Breast epithelium (tissue), 4 donors: ENCODE results near the gene VIT. TPM values are rescaled to one million over a fixed set of nuclear protein-coding genes. Genes with fewer than 3 reads are reported as not detected.

Experiments
- DNase-seq, 2 donors: peaks; one replicate each; pipeline ENCODE4 v3.0.0-alpha.2; 2019; ENCODE audit warnings: low spot score in 2 of 2
- H3K27ac ChIP-seq, 2 donors: fragments of 200-600 bp; sonication (generic) in 1 of 2; one replicate each; pipeline ENCODE4 v1.5.1; 2016 to 2019; ENCODE audit warnings: mild to moderate bottlenecking in 1 of 2
- H3K27me3 ChIP-seq, 2 donors: fragments of 200-600 bp; sonication (generic) in 1 of 2; one replicate each; pipeline versions ENCODE4 v1.5.1 to v1.6.0; 2017 to 2019; ENCODE audit warnings: control low read depth in 1 of 2, mild to moderate bottlenecking in 1 of 2
- H3K36me3 ChIP-seq: fragments of 200-600 bp; one replicate; pipeline ENCODE4 v1.5.1; 2019
- H3K4me1 ChIP-seq, 2 donors: fragments of 200-600 bp; sonication (generic); one replicate each; pipeline ENCODE4 v1.5.1; 2016 to 2019; ENCODE audit warnings: control low read depth in 1 of 2
- H3K4me3 ChIP-seq, 3 donors: fragments of 200-600 bp; sonication (generic); 1 replicate in 2 of 3; 2 replicates in 1 of 3; pipeline ENCODE4 v1.5.1; 2016 to 2019; ENCODE audit warnings: mild to moderate bottlenecking in 3 of 3, moderate library complexity in 2 of 3
- H3K9me3 ChIP-seq, 2 donors: fragments of 200-600 bp; sonication (generic) in 1 of 2; one replicate each; pipeline ENCODE4 v1.5.1; 2016 to 2019; ENCODE audit warnings: control low read depth in 1 of 2
- POLR2A ChIP-seq: fragments of 450-650 bp; IDR thresholded peaks from one replicate; pipeline ENCODE4 v1.6.1; 2016; ENCODE audit warnings: antibody characterized with exemption, mild to moderate bottlenecking, moderate library complexity
- POLR2AphosphoS5 ChIP-seq, 3 donors: sonication (generic); formaldehyde crosslinking; IDR thresholded peaks; one replicate each; pipeline ENCODE4 v1.6.1; 2017; ENCODE audit warnings: antibody characterized with exemption in 3 of 3
- intact Hi-C: fragments of 100-400 bp; cut with DNase I; formaldehyde crosslinking; loops from one replicate; pipeline ENCODE4 v1.15.1; 2023; ENCODE audit warnings: low total_unique reads
- total RNA-seq, 3 donors: library from RNA; depleted of rRNA; stranded (reverse); fragments of >200 nt; gene quantifications; one replicate each; pipeline ENCODE4 v1.1.0, GENCODE V29; 2016
- TF ChIP-seq, protein P1 (sequence below), 3 donors: fragments of 450-650 bp; IDR thresholded peaks; one replicate each; pipeline ENCODE4 v1.5.1; 2016 to 2017; ENCODE audit warnings: antibody characterized with exemption in 3 of 3, mild to moderate bottlenecking in 3 of 3, moderate library complexity in 3 of 3

VIT gene
- total RNA-seq, 3 donors from 2014 or later, result 7.9 to 136 (median 9.2) TPM

DNA sequence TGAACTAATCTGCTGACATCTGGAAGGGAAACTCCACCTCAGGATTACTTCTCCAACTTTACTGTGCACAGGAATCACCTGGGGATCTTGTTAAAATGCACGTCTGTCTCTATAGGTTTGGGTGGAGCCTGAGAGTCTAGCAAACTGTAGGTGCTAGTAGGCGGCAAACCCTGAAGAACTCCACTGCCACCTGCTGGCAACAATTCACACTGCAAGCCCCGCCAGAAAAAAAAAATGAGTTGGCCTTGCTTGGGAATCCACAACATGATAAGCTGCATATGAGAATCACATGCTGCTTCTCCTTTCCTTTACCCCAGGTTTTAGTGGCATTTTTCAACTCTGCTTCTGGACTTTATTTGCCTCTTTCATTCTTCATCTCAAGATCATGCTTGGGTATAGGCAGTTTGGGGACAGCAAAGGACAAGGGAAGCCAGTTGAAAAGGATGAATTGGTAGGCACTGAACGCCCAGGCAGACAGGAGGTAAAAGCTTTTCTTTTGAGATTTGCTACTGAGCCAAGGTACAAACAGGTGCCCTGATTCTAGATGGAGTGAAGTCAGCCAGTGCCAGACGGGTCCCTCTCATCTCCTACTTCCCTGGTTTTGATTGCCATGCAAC lies 88.8 kb downstream of the VIT start:
- Histone ChIP-seq H3K4me1 (no peaks in the 10 kb centered on the region), H3K4me3 (no peak overlapping the region), H3K36me3 (no peaks in the 10 kb centered on the region), H3K27ac (no peak overlapping the region), H3K27me3 (no peaks in the 10 kb centered on the region), H3K9me3 (no peaks in the 10 kb centered on the region)
- intact Hi-C loops, result no loop called here
- peak; percentile 26 to 63 for DNase-seq
- TF ChIP-seq POLR2A, result no peak
- TF ChIP-seq, protein P1, sequence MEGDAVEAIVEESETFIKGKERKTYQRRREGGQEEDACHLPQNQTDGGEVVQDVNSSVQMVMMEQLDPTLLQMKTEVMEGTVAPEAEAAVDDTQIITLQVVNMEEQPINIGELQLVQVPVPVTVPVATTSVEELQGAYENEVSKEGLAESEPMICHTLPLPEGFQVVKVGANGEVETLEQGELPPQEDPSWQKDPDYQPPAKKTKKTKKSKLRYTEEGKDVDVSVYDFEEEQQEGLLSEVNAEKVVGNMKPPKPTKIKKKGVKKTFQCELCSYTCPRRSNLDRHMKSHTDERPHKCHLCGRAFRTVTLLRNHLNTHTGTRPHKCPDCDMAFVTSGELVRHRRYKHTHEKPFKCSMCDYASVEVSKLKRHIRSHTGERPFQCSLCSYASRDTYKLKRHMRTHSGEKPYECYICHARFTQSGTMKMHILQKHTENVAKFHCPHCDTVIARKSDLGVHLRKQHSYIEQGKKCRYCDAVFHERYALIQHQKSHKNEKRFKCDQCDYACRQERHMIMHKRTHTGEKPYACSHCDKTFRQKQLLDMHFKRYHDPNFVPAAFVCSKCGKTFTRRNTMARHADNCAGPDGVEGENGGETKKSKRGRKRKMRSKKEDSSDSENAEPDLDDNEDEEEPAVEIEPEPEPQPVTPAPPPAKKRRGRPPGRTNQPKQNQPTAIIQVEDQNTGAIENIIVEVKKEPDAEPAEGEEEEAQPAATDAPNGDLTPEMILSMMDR (IDR thresholded peaks at IDR 0.05), result peak; percentile 81 to 88 (median 82)

DNA sequence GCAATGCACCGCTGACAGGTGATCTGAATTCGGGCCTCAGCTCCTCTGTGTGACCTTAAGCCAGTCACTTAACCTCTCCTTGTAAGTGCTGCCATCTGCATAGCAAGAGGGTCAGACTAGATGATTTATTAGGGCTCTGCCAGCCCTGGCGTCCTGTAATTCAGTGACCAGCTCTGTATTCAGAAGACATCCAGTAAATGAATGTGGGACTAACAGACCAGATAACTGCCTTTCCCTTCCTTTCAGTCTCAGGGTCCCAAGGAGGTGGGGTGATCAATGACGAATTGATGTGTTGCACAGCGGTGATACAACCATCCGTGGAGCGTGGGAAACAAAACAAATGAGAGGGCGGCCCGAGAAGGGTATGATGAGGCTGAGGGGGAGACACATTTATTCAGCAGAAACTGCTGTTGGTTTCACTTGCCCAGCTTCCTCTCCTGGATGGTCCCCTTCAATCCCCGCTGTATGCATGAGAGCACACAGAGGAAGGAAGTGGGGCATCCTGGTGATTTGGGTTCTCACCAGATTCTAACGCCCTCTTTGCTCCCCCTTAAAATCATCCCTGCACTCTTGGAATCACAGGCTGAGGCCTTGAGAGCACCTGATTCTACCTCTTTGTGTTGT lies 92.8 kb downstream of the VIT start:
- no peaks in the 10 kb centered on the region for H3K36me3 ChIP-seq
- DNase-seq, result no peak
- no peaks in the 10 kb centered on the region for H3K4me1 ChIP-seq
- TF ChIP-seq POLR2AphosphoS5 (IDR thresholded peaks at IDR 0.05) (no peak), POLR2A (no peak)
- TF ChIP-seq, protein P1 (IDR thresholded peaks at IDR 0.05), result no peak
- intact Hi-C loops, result no loop called here
- H3K27ac ChIP-seq, result no peak overlapping the region
- no peak overlapping the region for H3K4me3 ChIP-seq
- H3K9me3 ChIP-seq, result no peaks in the 10 kb centered on the region
- H3K27me3 ChIP-seq, result no peaks in the 10 kb centered on the region

DNA sequence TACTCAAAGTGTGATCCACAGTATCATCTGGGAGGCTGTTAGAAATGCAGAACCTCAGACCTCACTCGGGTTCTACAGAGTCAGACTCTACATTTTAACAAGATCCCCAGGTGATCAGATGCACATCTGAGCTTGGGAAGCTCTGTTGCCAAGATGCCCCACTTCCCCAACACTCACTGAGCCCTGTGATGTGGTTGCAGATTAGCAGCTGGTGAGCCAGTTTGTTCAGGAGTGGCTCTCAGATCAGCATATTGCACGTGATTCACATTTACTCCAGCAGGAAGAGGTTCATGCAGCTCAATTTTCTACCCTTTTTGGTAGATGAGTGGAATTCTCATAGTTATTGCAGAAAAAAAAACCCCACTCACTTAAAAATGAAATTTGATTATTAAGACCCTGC lies 96.4 kb downstream of the VIT start:
- Histone ChIP-seq H3K36me3 (no peaks in the 10 kb centered on the region), H3K4me3 (no peak overlapping the region), H3K27ac (no peak overlapping the region), H3K27me3 (no peaks in the 10 kb centered on the region), H3K9me3 (no peaks in the 10 kb centered on the region), H3K4me1 (no peaks in the 10 kb centered on the region)
- intact Hi-C loops, result loop anchor here (5.0 kb wide), 1 partner anchor 1246 kb away; no protein-coding TSS in a partner anchor
- TF ChIP-seq, protein P1 (IDR thresholded peaks at IDR 0.05), result no peak
- TF ChIP-seq POLR2AphosphoS5 (IDR thresholded peaks at IDR 0.05), result no peak
- TF ChIP-seq POLR2A, result no peak
- DNase-seq, result no peak

DNA sequence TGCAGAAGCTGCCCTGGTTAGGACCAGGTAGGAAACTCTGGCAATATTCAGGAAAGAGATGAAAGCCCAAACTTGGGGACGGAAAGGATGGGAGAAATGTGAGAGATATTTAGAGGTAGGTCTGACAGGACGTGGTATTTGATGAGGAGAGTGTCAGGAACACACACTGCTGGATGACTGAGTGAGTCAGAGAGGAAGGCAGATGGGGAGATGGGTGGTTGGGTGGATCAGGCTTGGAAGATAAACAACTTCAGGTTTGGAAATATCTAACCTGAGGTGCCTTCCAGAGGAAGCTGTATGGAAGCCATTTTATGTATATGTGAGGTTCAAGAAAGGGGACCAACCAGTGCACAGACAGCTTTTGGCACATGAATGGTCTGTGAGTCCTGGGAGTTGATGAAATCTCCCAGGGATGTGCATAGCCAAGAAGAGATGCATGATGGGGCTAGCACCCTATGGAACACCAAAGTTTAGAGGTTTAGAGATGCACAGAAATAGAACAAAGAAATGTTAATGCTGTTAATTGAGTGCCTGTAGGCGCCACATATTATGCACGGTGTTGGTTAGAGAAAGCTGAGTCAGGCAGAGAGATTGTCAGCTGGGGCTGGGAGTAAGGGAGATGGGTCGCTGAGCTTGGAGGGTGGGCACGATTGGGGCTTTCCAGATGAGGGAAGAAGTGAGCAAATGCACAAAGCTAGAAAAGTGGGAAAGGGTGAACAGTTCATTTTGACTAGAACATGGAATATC lies 101.0 kb downstream of the VIT start:
- Histone ChIP-seq H3K4me1 (no peaks in the 10 kb centered on the region), H3K36me3 (no peaks in the 10 kb centered on the region), H3K27ac (no peak overlapping the region), H3K4me3 (no peak overlapping the region), H3K9me3 (no peaks in the 10 kb centered on the region), H3K27me3 (no peaks in the 10 kb centered on the region)
- intact Hi-C loops, result loop anchor here (2.0 kb wide), 1 partner anchor 35 kb away; no protein-coding TSS in a partner anchor
- no peak for DNase-seq
- TF ChIP-seq, protein P1 (IDR thresholded peaks at IDR 0.05), result no peak

DNA sequence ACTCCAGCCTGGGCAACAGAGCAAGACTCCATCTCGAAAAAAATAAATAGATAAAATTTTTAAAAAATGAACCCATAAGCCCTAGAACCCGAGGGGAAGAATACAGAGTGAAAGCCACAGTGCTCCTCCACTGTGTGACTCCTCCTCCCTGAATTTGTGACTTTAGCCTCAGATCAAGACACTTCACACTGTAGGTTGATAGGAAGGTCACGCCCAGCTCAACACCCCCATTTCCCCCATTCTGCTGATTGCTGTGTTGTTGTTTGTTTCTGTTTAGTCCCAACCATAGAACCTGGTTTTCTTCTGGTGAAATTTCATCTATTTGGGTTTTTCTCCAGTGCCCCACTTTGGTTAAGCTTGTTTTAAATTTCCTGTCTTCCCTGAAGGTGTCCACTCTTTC lies 102.2 kb downstream of the VIT start:
- intact Hi-C loops, result no loop called here
- no peak for DNase-seq
- TF ChIP-seq POLR2AphosphoS5 (IDR thresholded peaks at IDR 0.05) (no peak), POLR2A (no peak)
- TF ChIP-seq, protein P1 (IDR thresholded peaks at IDR 0.05), result no peak
- H3K27ac ChIP-seq, result no peak overlapping the region
- no peaks in the 10 kb centered on the region for H3K9me3 ChIP-seq
- H3K36me3 ChIP-seq, result no peaks in the 10 kb centered on the region
- H3K4me1 ChIP-seq, result no peaks in the 10 kb centered on the region
- H3K27me3 ChIP-seq, result no peaks in the 10 kb centered on the region
- H3K4me3 ChIP-seq, result no peak overlapping the region
